SH-SY5Y (cell line): Measurements from ENCODE around the gene ITGB5.

Source experiments
- GATA2 ChIP-seq: IDR thresholded peaks from 2 replicates; pipeline ENCODE4 v1.6.1; 2011; ENCODE audit warnings: mild to moderate bottlenecking, low read depth, low read length
- GATA3 ChIP-seq: IDR thresholded peaks from 2 replicates; pipeline ENCODE4 v1.6.1; 2011; ENCODE audit warnings: low read depth, mild to moderate bottlenecking, low read length, moderate library complexity

- no peak for TF ChIP-seq GATA2
- TF ChIP-seq GATA3, result no peak
These were observed 139.8 kb downstream of the ITGB5 start for GRCh38 chr3:124747111-124747981.
